ENCODE measurements around the gene DMWD.

The DMWD gene

DNA sequence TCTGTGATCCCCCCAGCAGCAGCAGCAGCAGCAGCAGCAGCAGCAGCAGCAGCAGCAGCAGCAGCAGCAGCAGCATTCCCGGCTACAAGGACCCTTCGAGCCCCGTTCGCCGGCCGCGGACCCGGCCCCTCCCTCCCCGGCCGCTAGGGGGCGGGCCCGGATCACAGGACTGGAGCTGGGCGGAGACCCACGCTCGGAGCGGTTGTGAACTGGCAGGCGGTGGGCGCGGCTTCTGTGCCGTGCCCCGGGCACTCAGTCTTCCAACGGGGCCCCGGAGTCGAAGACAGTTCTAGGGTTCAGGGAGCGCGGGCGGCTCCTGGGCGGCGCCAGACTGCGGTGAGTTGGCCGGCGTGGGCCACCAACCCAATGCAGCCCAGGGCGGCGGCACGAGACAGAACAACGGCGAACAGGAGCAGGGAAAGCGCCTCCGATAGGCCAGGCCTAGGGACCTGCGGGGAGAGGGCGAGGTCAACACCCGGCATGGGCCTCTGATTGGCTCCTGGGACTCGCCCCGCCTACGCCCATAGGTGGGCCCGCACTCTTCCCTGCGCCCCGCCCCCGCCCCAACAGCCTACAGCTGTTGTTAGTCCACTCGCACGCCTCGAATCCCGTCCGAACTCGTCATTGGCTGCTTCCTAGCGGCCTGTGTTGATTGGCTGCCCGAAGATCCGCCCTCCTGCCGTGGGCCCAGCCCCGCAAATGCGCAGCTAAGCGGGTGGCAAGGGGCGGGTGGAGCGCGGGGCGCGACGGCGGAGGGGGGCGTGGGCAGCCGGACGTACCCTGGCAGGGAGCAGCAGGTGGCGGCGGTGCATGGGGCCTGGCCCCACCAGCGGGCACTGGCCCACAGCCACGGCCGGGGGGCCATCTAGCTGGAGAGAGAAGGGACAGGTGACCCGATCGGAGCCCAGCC lies 22.2 kb downstream of the DMWD start:
- DNase-seq (ENCODE audit: low spot score), result peak; percentile 97

GRCh38 chr19:45769821-45770191 lies 22.8 kb downstream of the DMWD start:
- DNase-seq (ENCODE audit: low spot score), result no peak

DNA sequence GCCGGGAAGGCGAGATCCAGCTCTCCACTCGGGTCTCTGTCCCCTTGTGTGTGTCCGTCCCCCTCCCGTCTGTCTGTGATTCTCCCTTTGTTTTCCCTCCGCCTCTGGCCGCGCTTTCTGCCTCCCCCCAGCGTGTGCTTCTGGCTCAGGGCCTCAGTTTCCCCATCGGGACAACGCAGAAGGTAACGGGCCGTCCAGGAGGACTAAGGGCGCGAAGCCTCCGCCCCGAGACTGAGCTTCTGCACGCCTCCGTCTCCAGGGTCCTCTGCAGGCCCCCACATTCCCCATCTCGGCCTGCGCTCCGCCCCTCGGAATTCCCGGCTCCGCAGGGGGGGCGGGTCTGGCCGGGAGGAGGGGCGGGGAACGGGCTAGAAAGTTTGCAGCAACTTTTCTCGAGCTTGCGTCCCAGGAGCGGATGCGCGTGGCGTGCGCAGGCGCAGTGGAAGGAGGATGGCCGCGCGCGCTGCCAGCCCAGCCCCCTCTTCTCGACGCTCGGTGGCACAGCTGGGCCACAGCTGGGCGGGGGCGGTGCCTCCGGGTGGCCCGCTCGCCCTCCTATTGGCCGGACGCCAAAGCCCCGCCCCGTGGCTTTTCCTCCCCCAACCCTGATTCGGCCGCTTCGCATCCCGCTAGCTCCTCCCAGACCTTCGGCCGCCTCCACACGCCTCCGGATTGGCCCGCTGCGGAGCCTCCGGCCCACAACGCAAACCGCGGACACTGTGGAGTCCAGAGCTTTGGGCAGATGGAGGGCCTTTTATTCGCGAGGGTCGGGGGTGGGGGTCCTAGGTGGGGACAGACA lies 23.5 kb downstream of the DMWD start, which contains the start of gene SIX5:
Gene SIX5 (minus strand): TSS at position 269 of the 799 bp plus-strand sequence. CDS start 408 bp downstream, outside the sequence.
- peak; percentile 93 for DNase-seq (ENCODE audit: low spot score)

DNA sequence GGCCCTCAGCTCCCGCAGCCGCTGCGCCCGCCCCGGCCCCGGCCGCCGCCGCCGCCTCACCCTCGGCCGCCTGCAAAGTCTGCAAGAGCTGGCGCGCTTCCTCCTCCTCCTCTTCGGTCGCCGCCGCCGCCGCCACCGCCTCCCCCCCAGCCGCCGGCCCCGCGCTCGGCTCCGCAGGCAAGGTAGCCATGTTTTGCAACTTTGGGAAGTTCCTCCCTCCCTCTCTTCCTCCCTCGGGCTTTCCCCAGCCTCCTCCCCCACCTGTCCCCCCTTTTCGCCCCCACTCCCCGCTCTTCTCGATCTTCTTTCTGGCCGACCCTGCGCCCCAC lies 24.0 kb downstream of the DMWD start:
- DNase-seq (ENCODE audit: low spot score), result no peak

GRCh38 chr19:45767881-45768654 lies 24.6 kb downstream of the DMWD start:
- peak; percentile 41 for DNase-seq (ENCODE audit: low spot score)

GRCh38 chr19:45767410-45767880 lies 25.2 kb downstream of the DMWD start:
- no peak for DNase-seq (ENCODE audit: low spot score)

GRCh38 chr19:45766869-45767346 lies 25.7 kb downstream of the DMWD start:
- no peak for DNase-seq (ENCODE audit: low spot score)

DNA sequence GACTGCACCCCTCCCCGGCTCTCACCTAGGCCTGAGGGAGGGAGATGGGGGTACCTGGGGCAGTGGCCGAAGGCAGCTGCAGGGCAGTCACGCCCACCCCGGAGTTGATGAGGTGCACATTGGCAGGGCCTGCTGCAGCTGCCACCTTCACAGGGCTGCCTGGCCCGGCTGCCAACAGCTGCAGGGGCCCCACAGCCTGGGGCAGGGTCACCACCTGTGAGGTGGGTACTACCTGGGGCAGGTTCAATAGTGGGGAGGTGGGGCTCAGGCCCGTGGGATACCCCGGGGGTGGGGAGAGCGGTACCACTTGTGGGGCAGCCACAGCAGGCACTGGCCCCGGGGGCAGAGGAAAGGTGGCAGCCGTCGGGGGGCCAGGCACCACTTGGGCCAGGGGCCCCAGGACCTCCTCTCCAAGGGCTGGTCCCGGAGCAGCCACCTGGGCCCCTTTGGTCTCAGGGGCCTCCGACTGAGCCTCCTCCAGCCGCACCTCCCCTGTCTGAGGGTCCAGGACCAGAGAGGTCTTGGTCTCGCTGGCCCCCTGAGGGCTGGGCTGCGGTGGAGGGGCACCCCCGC lies 26.3 kb downstream of the DMWD start:
- DNase-seq (ENCODE audit: low spot score), result no peak

DNA sequence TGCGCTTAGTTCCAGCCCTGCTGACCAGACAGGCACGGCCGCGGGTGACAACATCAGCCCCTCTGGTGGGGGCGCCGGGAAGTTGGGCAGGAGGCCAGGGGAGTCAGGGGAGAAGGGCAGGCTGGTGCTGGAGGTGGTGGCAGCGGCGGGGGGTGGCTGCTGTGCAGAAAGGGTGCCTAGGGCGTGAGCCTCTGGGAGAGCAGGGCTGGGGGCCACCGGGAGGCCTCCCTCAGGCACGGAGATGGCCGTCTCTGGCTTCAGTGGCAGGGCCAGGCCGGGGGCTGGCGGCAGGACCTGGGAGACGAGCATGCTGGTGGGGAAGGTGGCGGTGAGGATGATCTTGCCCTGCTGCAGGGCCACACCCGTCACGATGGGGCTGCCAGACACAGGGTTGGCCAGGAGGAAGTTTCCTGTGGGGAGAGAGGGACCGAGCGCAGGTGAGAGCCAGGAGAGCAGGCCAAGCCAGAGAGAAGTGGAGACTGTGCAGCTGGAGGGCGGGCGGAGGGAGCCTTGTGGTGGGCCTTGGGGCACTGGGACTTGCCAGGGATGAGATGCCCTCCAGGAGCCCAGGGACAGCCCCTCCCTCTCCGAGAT lies 26.8 kb downstream of the DMWD start:
- DNase-seq (ENCODE audit: low spot score), result no peak

DNA sequence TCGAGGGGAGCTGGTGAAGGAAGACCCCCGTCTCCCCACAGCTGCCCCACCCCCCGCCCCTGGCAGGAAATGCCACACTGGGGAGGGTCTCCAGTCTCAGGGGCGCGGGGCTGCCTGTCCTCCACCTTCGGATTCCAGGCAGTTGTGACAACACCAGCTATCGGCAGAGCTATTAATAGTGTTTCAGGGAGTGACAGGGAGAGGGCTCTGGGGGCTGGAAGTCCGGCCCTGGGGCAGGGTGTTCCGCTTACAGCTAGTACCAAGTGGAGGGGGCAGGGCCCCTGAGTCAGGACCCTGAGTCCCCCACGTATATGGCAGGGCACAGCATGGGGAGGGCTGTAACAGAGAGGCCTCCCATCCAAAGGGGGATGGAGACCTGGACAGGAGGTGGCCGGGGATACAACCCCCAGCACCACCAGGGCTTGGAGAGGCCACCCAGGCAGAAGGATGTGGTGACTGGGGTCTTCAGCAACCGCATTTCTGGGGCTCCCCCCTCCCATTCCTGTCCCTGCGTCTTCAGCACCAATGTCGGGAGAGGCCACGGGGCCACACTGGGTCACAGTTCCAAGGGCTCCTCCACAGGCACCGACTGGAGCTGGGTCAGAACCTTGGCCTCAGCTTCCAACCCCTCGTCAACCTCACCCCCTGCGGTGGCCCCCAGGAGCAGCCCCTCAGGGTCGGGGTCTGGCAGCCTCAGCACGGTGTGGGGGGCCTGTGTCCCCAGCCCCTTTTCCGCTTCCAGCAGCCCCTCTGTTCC lies 27.5 kb downstream of the DMWD start:
- DNase-seq (ENCODE audit: low spot score), result no peak

DNA sequence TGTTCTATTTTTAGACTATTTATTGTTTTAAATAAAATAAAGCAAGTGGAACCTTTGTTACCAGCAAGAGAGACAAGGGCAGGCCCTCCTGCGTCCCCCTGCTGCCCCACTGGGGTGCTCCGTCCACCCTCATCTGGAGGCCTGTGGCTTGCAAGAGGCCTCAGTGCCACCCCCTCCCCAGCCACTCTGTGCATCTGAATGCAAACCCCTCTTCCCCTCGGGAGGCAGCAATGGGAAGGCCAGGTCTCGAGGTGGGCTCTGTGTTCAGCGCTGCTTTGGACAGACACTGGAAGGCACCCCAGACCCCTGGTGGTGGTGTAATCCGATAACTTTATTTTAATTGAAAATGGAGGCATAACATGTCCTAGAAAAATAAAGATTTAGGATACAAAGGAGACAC lies 28.2 kb downstream of the DMWD start:
- DNase-seq (ENCODE audit: low spot score), result no peak

DNA sequence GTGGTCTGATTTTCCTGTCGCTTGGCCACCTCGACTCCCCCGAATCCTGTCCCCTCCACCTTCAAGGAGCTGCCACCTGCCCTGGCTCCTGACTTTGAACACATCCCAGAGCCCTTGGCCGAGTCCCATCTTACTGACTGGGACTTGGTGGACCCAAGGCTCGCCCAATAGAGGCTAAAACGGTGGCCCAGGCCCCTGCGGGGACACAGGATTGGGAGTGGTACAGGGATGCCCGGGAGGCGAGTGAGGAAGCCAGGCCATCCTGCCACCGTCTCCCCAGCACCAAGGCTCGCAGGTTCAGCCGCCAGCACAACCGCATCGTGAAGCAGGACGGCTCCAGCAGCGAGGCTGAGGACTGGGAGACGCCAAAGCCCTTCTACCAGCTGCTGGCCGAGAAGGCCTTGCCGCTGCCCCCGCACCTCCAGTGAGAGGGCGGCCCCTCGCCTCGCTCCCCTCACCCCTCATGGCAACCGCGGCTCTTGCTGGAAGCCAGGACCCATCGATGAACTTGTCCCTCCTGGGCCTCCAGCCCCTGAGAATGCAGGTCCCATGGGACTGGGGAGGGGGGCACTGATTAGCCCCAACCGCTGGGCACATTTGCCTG lies 28.9 kb downstream of the DMWD start:
- DNase-seq (ENCODE audit: low spot score), result no peak

- DNase-seq (ENCODE audit: low spot score), result no peak
Observed at GRCh38 chr19:45762870-45763631, 29.6 kb downstream of the DMWD start.

GRCh38 chr19:45761714-45762113 lies 30.9 kb downstream of the DMWD start:
- DNase-seq (ENCODE audit: low spot score), result no peak

GRCh38 chr19:45758921-45759320 lies 33.7 kb downstream of the DMWD start:
- no peak for DNase-seq (ENCODE audit: low spot score)

DNA sequence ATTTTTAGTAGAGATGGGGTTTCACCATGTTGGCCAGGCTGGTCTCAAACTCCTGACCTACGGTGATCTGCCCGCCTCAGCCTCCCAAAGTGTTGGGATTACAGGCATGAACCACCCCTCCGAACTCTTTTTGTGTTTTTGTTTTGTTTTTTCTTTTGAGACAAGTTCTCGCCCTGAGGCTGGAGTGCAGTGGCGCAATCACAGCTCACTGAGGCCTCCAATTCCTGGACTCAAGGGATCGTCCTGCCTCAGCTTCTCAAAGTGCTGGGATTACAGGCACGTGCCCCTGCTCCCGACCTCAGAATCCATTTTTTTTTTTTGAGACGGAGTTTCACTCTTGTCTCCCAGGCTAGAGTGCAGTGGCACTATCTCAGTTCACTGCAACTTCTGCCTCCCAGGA lies 35.0 kb downstream of the DMWD start:
- no peak for DNase-seq (ENCODE audit: low spot score)

GRCh38 chr19:45754323-45754722 lies 38.3 kb downstream of the DMWD start:
- no peak for DNase-seq (ENCODE audit: low spot score)

DNA sequence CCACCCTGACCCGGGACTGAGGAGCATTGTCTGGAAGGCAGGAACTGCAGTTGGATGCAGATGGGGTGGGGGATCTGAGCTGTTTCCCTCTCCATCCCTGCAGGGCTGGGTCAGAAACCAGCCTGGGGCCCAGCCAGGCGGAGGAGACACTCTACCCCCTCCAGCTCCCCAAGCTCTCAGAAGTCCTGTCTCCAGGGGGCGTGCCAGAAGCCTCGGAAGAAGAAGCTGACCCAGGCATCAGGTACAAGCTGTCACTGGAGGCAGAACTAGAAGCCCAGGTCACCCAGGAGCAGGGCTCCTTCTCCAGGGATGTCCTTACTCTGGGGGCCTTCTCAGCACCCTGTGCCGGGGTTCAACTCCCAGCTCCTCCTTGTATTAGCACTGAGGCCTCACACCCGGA lies 39.1 kb downstream of the DMWD start:
- no peak for DNase-seq (ENCODE audit: low spot score)

GRCh38 chr19:45752639-45753038 lies 40.0 kb downstream of the DMWD start:
- DNase-seq (ENCODE audit: low spot score), result no peak
